Cardiac muscle cell (in vitro differentiated cells and primary cell): ENCODE results near the gene DMRTB1. TPM values are rescaled to one million over a fixed set of nuclear protein-coding genes. Genes with fewer than 3 reads are reported as not detected.
A peak's percentile ranks its signal among the peaks of the same experiment; 100 is the strongest.

Source experiments
- DNase-seq, 2 donors: peaks; one replicate each; pipeline versions ENCODE4 v3.0.0 to v3.0.0-alpha.2; 2010 to 2017; ENCODE audit warnings: low read depth in 1 of 2, low spot score in 1 of 2
- H3K27ac ChIP-seq: fragments of 200-600 bp; sonication (generic); 2 replicates; pipeline ENCODE4 v1.5.1; 2016
- H3K27me3 ChIP-seq: fragments of 200-600 bp; sonication (generic); 2 replicates; pipeline ENCODE4 v1.6.0; 2016; ENCODE audit warnings: control low read depth
- H3K36me3 ChIP-seq: fragments of 200-600 bp; sonication (generic); 2 replicates; pipeline ENCODE4 v1.5.1; 2016; ENCODE audit warnings: control low read depth
- H3K4me1 ChIP-seq: fragments of 200-600 bp; sonication (generic); 2 replicates; pipeline ENCODE4 v1.8.1; 2017; ENCODE audit warnings: low read depth, mild to moderate bottlenecking, mixed run types
- H3K4me3 ChIP-seq: fragments of 200-600 bp; sonication (generic); 2 replicates; pipeline ENCODE4 v1.5.1; 2016; ENCODE audit warnings: mild to moderate bottlenecking
- H3K9me3 ChIP-seq: fragments of 200-600 bp; sonication (generic); 2 replicates; pipeline ENCODE4 v1.5.1; 2017; ENCODE audit warnings: low read depth, mild to moderate bottlenecking, control low read depth
- polyA plus RNA-seq: library from polyadenylated mRNA; unstranded; fragments of >200 nt; fragmentation: Nextera tagmentation; extraction: Ambion mirVana; gene quantifications from 2 replicates; pipeline ENCODE4 v1.2.1, GENCODE V29; 2016
- total RNA-seq: library from RNA; depleted of rRNA; stranded (reverse); fragments of >200 nt; gene quantifications from 2 replicates; pipeline ENCODE4 v1.2.3, GENCODE V29; 2016
- TF ChIP-seq, protein P1 (sequence below): IDR thresholded peaks from 2 replicates; pipeline ENCODE4 v1.5.1; 2012; ENCODE audit warnings: low read depth, mild to moderate bottlenecking, low read length

Gene DMRTB1
- total and polyA plus RNA-seq, 2 experiments from 2014 or later, result not detected

GRCh38 chr1:53447413-53447812 lies 11.8 kb upstream of the DMRTB1 start:
- H3K4me1 ChIP-seq, result peaks cover 7% of the 10 kb centered on the region
- DNase-seq, result no peak
- TF ChIP-seq, protein P1, sequence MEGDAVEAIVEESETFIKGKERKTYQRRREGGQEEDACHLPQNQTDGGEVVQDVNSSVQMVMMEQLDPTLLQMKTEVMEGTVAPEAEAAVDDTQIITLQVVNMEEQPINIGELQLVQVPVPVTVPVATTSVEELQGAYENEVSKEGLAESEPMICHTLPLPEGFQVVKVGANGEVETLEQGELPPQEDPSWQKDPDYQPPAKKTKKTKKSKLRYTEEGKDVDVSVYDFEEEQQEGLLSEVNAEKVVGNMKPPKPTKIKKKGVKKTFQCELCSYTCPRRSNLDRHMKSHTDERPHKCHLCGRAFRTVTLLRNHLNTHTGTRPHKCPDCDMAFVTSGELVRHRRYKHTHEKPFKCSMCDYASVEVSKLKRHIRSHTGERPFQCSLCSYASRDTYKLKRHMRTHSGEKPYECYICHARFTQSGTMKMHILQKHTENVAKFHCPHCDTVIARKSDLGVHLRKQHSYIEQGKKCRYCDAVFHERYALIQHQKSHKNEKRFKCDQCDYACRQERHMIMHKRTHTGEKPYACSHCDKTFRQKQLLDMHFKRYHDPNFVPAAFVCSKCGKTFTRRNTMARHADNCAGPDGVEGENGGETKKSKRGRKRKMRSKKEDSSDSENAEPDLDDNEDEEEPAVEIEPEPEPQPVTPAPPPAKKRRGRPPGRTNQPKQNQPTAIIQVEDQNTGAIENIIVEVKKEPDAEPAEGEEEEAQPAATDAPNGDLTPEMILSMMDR, result no peak
- no peak overlapping the region for H3K4me3 ChIP-seq
- H3K9me3 ChIP-seq, result no peaks in the 10 kb centered on the region
- no peak overlapping the region for H3K27ac ChIP-seq
- H3K27me3 ChIP-seq, result no peaks in the 10 kb centered on the region
- no peaks in the 10 kb centered on the region for H3K36me3 ChIP-seq

GRCh38 chr1:53448241-53448841 lies 10.9 kb upstream of the DMRTB1 start:
- TF ChIP-seq, protein P1, result no peak
- Histone ChIP-seq H3K4me1 (peaks cover 7% of the 10 kb centered on the region), H3K4me3 (no peak overlapping the region), H3K27ac (no peak overlapping the region), H3K27me3 (no peaks in the 10 kb centered on the region), H3K9me3 (no peaks in the 10 kb centered on the region), H3K36me3 (no peaks in the 10 kb centered on the region)
- no peak for DNase-seq

DNA sequence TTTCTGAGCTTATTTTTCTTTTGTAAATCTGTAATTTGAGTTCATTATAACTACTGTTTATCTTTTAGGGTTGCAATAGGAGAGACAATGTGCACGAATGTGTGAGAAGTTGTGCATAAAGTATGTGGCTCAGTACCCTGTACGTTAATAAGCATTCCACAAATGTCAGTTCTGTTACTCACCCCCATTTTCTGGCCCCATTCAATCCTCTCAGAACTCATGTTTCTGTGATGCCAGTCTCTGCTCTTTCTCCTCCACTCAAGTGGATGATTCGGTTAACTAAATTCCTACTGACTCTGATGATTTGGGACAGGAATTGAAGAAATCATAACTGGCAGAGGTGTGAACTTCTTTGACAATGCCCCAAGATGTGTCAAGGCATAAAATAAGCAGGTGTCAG lies 10.2 kb upstream of the DMRTB1 start:
- no peak overlapping the region for H3K4me3 ChIP-seq
- H3K27me3 ChIP-seq, result no peaks in the 10 kb centered on the region
- H3K27ac ChIP-seq, result no peak overlapping the region
- DNase-seq, result peak in 1 of 2 donors; percentile 71
- TF ChIP-seq, protein P1, result no peak
- no peaks in the 10 kb centered on the region for H3K36me3 ChIP-seq
- peaks cover 7% of the 10 kb centered on the region for H3K4me1 ChIP-seq
- H3K9me3 ChIP-seq, result no peaks in the 10 kb centered on the region

DNA sequence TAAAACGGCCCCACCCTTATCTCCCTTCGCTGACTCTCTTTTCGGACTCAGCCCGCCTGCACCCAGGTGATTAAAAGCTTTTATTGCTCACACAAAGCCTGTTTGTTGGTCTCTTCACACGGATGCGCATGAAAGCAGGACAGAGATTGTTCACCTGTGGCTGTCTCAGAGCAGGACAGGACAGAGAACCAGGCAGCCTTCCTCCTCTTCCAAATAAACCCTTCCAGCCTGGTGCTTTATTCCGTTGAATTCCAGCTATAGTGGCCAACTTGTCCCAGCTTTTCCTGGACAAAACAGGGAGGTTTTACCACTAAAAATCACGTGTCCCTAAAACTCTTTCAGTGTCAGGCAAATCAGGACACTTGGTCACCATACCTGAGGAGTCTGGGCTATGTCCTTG lies 9.5 kb upstream of the DMRTB1 start:
- no peak overlapping the region for H3K27ac ChIP-seq

DNA sequence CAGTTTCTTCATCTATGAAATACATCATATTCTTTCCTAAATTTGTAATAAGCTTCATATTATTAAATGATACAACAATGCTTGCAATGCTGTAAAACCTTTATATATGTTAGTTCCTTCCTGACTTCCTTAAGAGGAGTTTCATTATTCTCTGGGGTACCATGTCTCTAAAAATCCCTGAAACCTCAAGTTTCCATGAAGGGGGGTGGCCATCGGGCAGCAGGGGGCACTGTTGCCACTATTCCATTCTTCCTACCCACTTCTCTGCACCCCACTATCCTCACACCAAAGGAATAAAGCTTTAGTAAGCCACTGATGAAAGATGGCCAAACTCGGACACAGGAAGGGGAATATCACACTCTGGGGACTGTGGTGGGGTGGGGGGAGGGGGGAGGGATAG lies 9.0 kb upstream of the DMRTB1 start:
- Histone ChIP-seq H3K36me3 (no peaks in the 10 kb centered on the region), H3K27me3 (no peaks in the 10 kb centered on the region), H3K4me1 (peaks cover 7% of the 10 kb centered on the region), H3K9me3 (no peaks in the 10 kb centered on the region), H3K27ac (no peak overlapping the region), H3K4me3 (no peak overlapping the region)
- no peak for DNase-seq
- TF ChIP-seq, protein P1, result peak; percentile 43

More for the DNA sequence above, 9.5 kb upstream of the DMRTB1 start:
- H3K4me3 ChIP-seq, result no peak overlapping the region
- H3K36me3 ChIP-seq, result no peaks in the 10 kb centered on the region
- no peaks in the 10 kb centered on the region for H3K9me3 ChIP-seq
- peaks cover 7% of the 10 kb centered on the region for H3K4me1 ChIP-seq
- no peak for DNase-seq
- TF ChIP-seq, protein P1, result no peak
- no peaks in the 10 kb centered on the region for H3K27me3 ChIP-seq

DNA sequence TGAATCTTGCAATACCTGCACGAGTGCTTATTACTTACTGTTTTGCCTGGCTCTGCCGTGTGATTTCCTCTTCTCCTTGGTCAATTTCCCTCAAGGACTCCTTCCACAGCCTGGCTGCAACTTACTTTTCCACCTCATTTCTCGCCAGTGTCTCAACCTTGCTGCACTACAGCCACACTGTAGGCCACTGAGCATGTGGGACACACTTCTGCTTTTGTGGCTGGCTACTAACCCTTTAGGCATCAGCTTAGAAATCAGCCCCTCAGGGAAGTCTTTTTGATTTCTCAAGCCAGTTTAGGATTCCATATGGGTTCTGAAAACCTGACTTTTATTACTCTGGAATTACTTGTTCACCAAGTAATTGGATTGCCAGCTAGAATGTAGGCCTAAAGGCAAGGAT lies 5.2 kb upstream of the DMRTB1 start:
- Histone ChIP-seq H3K36me3 (no peaks in the 10 kb centered on the region), H3K4me3 (no peak overlapping the region), H3K9me3 (no peaks in the 10 kb centered on the region), H3K27me3 (no peaks in the 10 kb centered on the region), H3K4me1 (peaks cover 1% of the 10 kb centered on the region), H3K27ac (no peak overlapping the region)
- TF ChIP-seq, protein P1, result no peak
- DNase-seq, result no peak
